BLaER1 (cell line): ENCODE measurements around the gene POC1B.

Experiments used
- H3K27ac ChIP-seq: shearing (Covaris generic); formaldehyde crosslinking; 2 replicates; pipeline ENCODE4 v1.8.1; 2022
- H3K27me3 ChIP-seq: shearing (Covaris generic); formaldehyde crosslinking; 2 replicates; pipeline ENCODE4 v1.8.1; 2022
- H3K36me3 ChIP-seq: shearing (Covaris generic); formaldehyde crosslinking; 2 replicates; pipeline ENCODE4 v1.8.1; 2022
- H3K4me1 ChIP-seq: shearing (Covaris generic); formaldehyde crosslinking; 2 replicates; pipeline ENCODE4 v1.8.1; 2022
- H3K4me2 ChIP-seq: shearing (Covaris generic); formaldehyde crosslinking; 2 replicates; pipeline ENCODE4 v1.8.1; 2022
- H3K4me3 ChIP-seq: shearing (Covaris generic); formaldehyde crosslinking; 2 replicates; pipeline ENCODE4 v1.8.1; 2022
- H3K9ac ChIP-seq: shearing (Covaris generic); formaldehyde crosslinking; 2 replicates; pipeline ENCODE4 v1.8.1; 2022
- H3K9me3 ChIP-seq: shearing (Covaris generic); formaldehyde crosslinking; 2 replicates; pipeline ENCODE4 v1.8.1; 2022
- H4K20me1 ChIP-seq: shearing (Covaris generic); formaldehyde crosslinking; 2 replicates; pipeline ENCODE4 v1.8.1; 2022
- Cebpa-rat ChIP-seq: shearing (Covaris generic); IDR thresholded peaks from 2 replicates; pipeline ENCODE4 v1.8.1; 2022

POC1B gene

GRCh38 chr12:89501793-89502192 is 24.1 kb downstream of the POC1B start:
- H3K9me3 ChIP-seq: no peaks in the 10 kb centered on the region
- H3K4me2 ChIP-seq: no peak overlapping the region
- H3K27me3 ChIP-seq: no peaks in the 10 kb centered on the region
- H3K9ac ChIP-seq: no peak overlapping the region
- no peaks in the 10 kb centered on the region for H3K4me1 ChIP-seq
- 0 out of 2 replicates have a peak, but pooled peaks cover 5% of the 10 kb centered on the region for H4K20me1 ChIP-seq
- no peak overlapping the region for H3K4me3 ChIP-seq
- no peak for TF ChIP-seq Cebpa-rat
- no peak overlapping the region for H3K27ac ChIP-seq
- H3K36me3 ChIP-seq: peaks cover 18% of the 10 kb centered on the region; the same call in 1 of the 2 replicates

GRCh38 chr12:89499857-89500256 is 26.0 kb downstream of the POC1B start:
- H3K9me3 ChIP-seq: no peaks in the 10 kb centered on the region
- no peak overlapping the region for H3K4me3 ChIP-seq
- no peak overlapping the region for H3K4me2 ChIP-seq
- TF ChIP-seq Cebpa-rat: no peak
- H3K27ac ChIP-seq: no peak overlapping the region
- no peak overlapping the region for H3K9ac ChIP-seq
- H3K36me3 ChIP-seq: peaks cover 35% of the 10 kb centered on the region
- 0 out of 2 replicates have a peak, but pooled peaks cover 5% of the 10 kb centered on the region for H4K20me1 ChIP-seq
- H3K27me3 ChIP-seq: no peaks in the 10 kb centered on the region
- no peaks in the 10 kb centered on the region for H3K4me1 ChIP-seq

DNA sequence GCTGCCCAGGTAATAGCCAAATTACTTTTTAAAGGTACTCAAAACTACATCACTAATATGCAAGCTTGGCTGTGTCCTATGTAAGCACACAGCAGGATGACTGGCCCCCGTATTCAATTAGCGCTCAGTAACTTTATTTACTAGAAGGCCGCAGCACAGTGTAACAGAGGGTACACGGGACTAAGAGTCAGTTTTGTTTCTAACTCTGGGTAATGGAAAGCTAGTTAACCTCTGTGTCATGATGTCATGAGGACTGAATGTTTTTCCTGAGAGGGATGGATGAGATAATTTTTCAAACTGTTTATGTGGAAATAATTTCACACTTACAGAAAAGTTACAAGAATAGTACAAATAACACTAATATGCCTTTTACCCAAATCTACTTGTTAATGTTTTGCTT is 28.4 kb downstream of the POC1B start:
- Histone ChIP-seq H3K9ac (no peak overlapping the region), H3K4me2 (no peak overlapping the region), H3K4me1 (no peaks in the 10 kb centered on the region), H3K4me3 (no peak overlapping the region), H3K27me3 (no peaks in the 10 kb centered on the region), H3K9me3 (no peaks in the 10 kb centered on the region), H3K36me3 (peaks cover 46% of the 10 kb centered on the region), H3K27ac (no peak overlapping the region), H4K20me1 (0 out of 2 replicates have a peak, but pooled peaks cover 5% of the 10 kb centered on the region)
- TF ChIP-seq Cebpa-rat: no peak

DNA sequence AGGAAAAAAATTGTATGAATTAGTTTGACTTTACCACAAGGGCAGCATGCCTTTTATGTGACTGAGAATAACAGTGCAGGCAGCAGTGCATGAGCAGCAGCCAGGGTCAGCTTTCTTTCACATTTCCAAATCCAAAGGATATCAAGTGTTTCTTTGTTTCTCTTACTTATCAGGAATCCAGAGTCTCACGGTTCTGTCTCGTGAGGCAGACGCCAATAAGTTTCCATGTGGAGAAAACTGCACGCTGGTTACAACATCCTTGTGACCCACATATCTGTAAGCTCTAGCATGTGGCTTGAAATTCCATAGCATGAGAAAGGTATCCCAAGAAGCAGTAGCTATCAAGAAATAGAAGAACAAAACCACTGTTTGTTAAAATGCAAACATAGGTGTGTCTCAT is 28.8 kb downstream of the POC1B start:
- 0 out of 2 replicates have a peak, but pooled peaks cover 5% of the 10 kb centered on the region for H4K20me1 ChIP-seq

DNA sequence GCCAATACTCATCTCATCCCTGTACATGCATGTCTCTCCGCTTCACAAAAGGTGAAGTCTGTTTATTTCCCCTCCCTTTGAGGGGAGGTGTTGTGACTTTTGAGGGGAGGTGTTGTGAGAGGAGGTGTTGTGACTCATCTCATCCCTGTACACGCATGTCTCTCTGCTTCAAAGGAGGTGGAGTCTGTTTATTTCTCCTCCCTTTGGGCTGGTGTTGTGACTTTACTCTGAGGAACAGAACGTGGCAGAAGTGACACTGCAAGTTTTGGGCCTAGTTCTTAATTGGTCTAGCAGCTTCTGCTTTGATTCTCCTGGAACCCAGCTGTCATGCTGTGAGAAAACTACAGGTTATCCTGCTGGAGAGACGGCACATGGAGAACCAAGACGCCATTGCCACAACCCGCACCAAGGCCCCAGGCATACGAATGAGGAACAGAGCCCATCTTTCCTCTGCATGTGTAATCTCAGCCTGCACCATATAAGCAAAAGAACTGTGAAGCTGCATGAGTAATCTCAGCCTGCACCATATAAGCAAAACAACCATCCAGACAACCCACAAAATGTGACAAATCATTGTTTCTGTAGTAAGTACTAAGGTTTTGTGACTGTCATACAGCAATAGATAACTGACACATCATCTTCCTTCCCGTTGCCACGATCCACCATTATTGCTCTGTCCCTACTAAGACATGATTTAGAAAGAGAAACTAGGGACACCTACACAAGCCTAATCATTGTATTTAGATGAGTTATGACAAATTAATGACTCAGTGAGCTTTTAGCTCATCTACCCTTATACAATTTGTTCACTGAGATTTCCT is 31.2 kb downstream of the POC1B start:
- TF ChIP-seq Cebpa-rat: no peak
- no peak overlapping the region for H3K9ac ChIP-seq
- H4K20me1 ChIP-seq: no peaks in the 10 kb centered on the region
- H3K36me3 ChIP-seq: peaks cover 66% of the 10 kb centered on the region
- no peak overlapping the region for H3K4me3 ChIP-seq
- no peak overlapping the region for H3K27ac ChIP-seq
- H3K27me3 ChIP-seq: no peaks in the 10 kb centered on the region
- no peaks in the 10 kb centered on the region for H3K4me1 ChIP-seq
- no peaks in the 10 kb centered on the region for H3K9me3 ChIP-seq
- H3K4me2 ChIP-seq: no peak overlapping the region

More for the DNA sequence above, 28.8 kb downstream of the POC1B start:
- Histone ChIP-seq H3K36me3 (peaks cover 48% of the 10 kb centered on the region), H3K9ac (no peak overlapping the region), H3K4me2 (no peak overlapping the region), H3K9me3 (no peaks in the 10 kb centered on the region), H3K4me3 (no peak overlapping the region), H3K4me1 (no peaks in the 10 kb centered on the region), H3K27me3 (no peaks in the 10 kb centered on the region), H3K27ac (no peak overlapping the region)
- no peak for TF ChIP-seq Cebpa-rat

- H3K4me1 ChIP-seq: no peaks in the 10 kb centered on the region
- no peaks in the 10 kb centered on the region for H3K27me3 ChIP-seq
- H3K27ac ChIP-seq: no peak overlapping the region
- H3K36me3 ChIP-seq: peaks cover 69% of the 10 kb centered on the region
- no peaks in the 10 kb centered on the region for H3K9me3 ChIP-seq
- H3K4me2 ChIP-seq: no peak overlapping the region
- no peak for TF ChIP-seq Cebpa-rat
- no peak overlapping the region for H3K4me3 ChIP-seq
- no peaks in the 10 kb centered on the region for H4K20me1 ChIP-seq
- no peak overlapping the region for H3K9ac ChIP-seq
These were observed 32.1 kb downstream of the POC1B start for GRCh38 chr12:89493670-89494302.

DNA sequence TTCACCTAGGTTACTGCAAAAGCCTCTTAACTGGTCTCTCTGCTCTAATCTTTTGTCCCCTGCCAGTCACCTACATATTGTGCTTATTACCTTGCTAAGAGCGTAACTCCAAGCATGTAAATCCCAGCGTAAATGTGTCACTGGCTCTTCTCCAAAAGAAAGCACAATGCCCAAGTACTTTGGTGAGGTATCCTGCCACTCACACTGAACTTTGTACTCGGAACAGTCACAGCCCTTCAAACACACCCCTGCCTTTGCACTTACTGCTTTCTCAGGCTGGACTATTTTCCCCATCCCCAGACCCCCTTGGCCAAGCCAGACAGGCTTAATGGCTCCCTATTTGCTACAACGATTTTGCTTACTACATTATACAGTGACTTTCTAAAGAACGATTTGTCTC is 33.0 kb downstream of the POC1B start:
- Histone ChIP-seq H3K4me1 (no peaks in the 10 kb centered on the region), H3K9ac (no peak overlapping the region), H3K36me3 (peaks cover 70% of the 10 kb centered on the region), H3K9me3 (no peaks in the 10 kb centered on the region), H3K27me3 (no peaks in the 10 kb centered on the region), H3K4me2 (no peak overlapping the region), H3K4me3 (no peak overlapping the region), H4K20me1 (no peaks in the 10 kb centered on the region), H3K27ac (no peak overlapping the region)
- TF ChIP-seq Cebpa-rat: no peak

DNA sequence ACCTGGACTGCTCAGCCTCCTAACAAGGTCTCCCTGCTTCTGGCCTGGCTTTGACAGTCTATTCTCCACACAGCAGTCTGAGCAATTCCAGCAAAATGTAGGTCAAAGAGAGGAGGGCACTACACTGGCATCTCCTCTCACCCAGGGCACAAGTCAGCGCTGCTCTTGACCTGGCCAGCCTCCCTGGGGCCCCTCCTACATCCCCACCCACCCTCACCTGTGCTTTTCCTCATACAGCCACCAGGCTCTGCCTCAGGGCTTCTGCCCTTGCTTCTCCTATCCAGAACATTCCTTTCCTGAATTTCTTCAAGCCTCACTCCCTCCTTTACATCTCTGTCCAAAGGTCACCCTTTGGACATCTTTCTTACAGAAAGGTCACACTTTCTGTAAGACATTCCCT is 34.9 kb downstream of the POC1B start:
- Histone ChIP-seq H3K4me2 (no peak overlapping the region), H3K9ac (no peak overlapping the region), H3K9me3 (no peaks in the 10 kb centered on the region), H3K4me3 (no peak overlapping the region), H4K20me1 (no peaks in the 10 kb centered on the region), H3K27me3 (no peaks in the 10 kb centered on the region), H3K4me1 (no peaks in the 10 kb centered on the region), H3K36me3 (peaks cover 71% of the 10 kb centered on the region), H3K27ac (no peak overlapping the region)
- no peak for TF ChIP-seq Cebpa-rat

GRCh38 chr12:89486264-89486663 is 39.6 kb downstream of the POC1B start:
- no peak overlapping the region for H3K9ac ChIP-seq
- H3K4me3 ChIP-seq: no peak overlapping the region
- H3K27ac ChIP-seq: no peak overlapping the region
- no peaks in the 10 kb centered on the region for H3K27me3 ChIP-seq
- no peak for TF ChIP-seq Cebpa-rat
- no peaks in the 10 kb centered on the region for H3K4me1 ChIP-seq
- H4K20me1 ChIP-seq: no peaks in the 10 kb centered on the region
- no peaks in the 10 kb centered on the region for H3K9me3 ChIP-seq
- peaks cover 66% of the 10 kb centered on the region for H3K36me3 ChIP-seq
- no peak overlapping the region for H3K4me2 ChIP-seq

GRCh38 chr12:89484470-89484869 is 41.4 kb downstream of the POC1B start:
- H3K9me3 ChIP-seq: no peaks in the 10 kb centered on the region
- no peaks in the 10 kb centered on the region for H4K20me1 ChIP-seq
- no peak overlapping the region for H3K4me3 ChIP-seq
- no peaks in the 10 kb centered on the region for H3K27me3 ChIP-seq
- H3K27ac ChIP-seq: no peak overlapping the region
- TF ChIP-seq Cebpa-rat: no peak
- H3K9ac ChIP-seq: no peak overlapping the region
- H3K4me2 ChIP-seq: no peak overlapping the region
- H3K4me1 ChIP-seq: no peaks in the 10 kb centered on the region
- peaks cover 57% of the 10 kb centered on the region for H3K36me3 ChIP-seq
